ENCODE data around the gene PRKAR1B.
"Not testable (repeated sequence)": the region's sequence is repeated elsewhere in the genome, so short reads cannot be mapped to it uniquely, and the experiment has no call there.

PRKAR1B gene

DNA sequence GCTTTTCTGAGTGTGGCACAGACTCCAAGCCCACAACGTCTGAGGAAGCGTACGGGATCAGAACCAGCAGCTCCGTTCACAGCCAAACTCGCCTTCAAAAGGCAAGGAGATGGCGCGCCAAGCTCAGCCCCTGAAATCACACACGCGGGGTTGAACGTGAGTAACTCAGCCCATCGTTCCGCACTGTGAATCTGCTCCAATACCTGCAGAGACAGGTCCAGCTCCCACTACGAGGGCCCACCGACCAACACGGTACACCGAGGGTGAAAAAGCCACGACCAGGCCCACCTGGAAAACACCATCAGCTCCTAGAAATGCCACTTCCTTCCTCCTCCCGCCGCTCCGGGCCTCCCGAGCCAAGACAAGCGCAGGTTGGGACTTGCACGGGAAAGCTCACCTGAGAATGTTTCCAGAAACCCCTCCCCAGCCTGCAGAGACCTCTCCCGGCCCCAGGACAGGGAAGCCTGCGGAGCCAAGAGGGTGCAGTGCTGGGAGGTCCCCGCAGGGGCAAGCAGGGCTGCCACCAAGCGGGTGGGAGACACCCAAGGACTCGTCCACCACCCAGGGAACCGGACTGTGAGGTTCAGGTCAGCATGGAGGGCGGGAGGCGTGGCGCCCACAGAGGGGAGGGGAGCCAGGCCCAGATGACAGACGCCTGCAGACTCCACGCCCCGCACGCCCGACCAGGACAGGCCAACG is 113.5 kb downstream of the PRKAR1B start:
- Histone ChIP-seq H3K4me1 (ENCODE audit: insufficient read depth, insufficient read length) (peaks cover 17% of the 10 kb centered on the region), H3K4me3 (ENCODE audit: insufficient read length, low read depth) (no peak overlapping the region), H3K36me3 (ENCODE audit: insufficient read depth, insufficient read length, low read length) (no peaks in the 10 kb centered on the region), H3K9me3 (ENCODE audit: insufficient read depth, low read length) (no peaks in the 10 kb centered on the region), H3K9ac (ENCODE audit: insufficient read length, low read depth) (no peak overlapping the region), H3K27me3 (ENCODE audit: insufficient read depth, insufficient read length) (no peaks in the 10 kb centered on the region)
- DNase-seq (ENCODE audit: low read depth, low spot score): no peak
- no peak for TF ChIP-seq YY1 (IDR thresholded peaks at IDR 0.05; ENCODE audit: insufficient read depth, insufficient read length)
- TF ChIP-seq ZNF274 (IDR thresholded peaks at IDR 0.05; ENCODE audit: low read depth, low read length): no peak
- no peak for TF ChIP-seq SUZ12 (IDR thresholded peaks at IDR 0.05; ENCODE audit: extremely low read depth, insufficient read depth, insufficient read length)

DNA sequence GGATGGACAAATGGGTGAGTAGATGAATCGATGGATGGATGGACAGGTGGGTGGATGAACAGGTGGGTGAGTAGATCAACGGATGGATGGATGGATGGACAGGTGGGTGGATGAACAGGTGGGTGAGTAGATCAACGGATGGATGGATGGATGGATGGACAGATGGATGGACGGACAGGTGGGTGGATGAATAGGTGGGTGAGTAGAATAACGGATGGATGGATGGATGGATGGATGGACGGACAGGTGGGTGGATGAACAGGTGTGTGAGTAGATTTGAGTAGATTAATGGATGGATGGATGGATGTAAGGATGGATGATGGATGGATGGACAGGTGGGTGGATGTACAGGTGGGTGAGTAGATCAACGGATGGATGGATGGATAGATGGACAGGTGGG is 115.2 kb downstream of the PRKAR1B start:
- H3K9me3 ChIP-seq (ENCODE audit: insufficient read depth, low read length); H3K4me3 ChIP-seq (ENCODE audit: insufficient read length, low read depth); DNase-seq (ENCODE audit: low read depth, low spot score); H3K27me3 ChIP-seq (ENCODE audit: insufficient read depth, insufficient read length); H3K36me3 ChIP-seq (ENCODE audit: insufficient read depth, insufficient read length, low read length); H3K9ac ChIP-seq (ENCODE audit: insufficient read length, low read depth): not testable (repeated sequence)
- peaks cover 13% of the 10 kb centered on the region for H3K4me1 ChIP-seq (ENCODE audit: insufficient read depth, insufficient read length)

DNA sequence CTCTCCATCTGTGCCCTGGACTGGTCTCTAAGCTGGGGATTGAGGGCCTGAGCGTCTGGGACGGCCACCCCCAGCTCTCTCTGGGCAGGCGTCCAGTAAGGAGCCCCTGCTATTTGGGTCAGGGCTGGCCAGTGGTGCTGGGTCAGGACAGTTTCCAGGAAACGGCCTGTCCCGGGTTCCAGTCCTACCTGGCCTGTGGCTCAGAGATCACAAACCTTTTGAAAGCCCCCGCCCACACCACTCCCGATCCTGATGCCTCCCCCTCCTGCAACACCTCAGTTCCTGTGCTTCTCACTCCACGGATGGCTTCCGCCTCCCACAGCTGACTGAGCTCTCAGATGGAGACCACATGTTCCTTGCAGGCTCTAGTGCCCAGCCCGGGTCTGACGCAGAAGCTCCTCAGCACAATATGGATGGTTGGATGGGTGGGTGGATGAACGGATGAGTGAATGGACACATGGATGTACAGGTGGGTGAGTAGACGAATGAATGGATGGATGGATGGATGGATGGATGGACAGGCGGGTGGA is 115.7 kb downstream of the PRKAR1B start:
- H3K4me1 ChIP-seq (ENCODE audit: insufficient read depth, insufficient read length): peaks cover 13% of the 10 kb centered on the region
- no peak for DNase-seq (ENCODE audit: low read depth, low spot score)
- H3K36me3 ChIP-seq (ENCODE audit: insufficient read depth, insufficient read length, low read length): no peaks in the 10 kb centered on the region
- no peak overlapping the region for H3K4me3 ChIP-seq (ENCODE audit: insufficient read length, low read depth)
- H3K9me3 ChIP-seq (ENCODE audit: insufficient read depth, low read length): no peaks in the 10 kb centered on the region
- H3K9ac ChIP-seq (ENCODE audit: insufficient read length, low read depth): no peak overlapping the region
- TF ChIP-seq ZNF274 (IDR thresholded peaks at IDR 0.05; ENCODE audit: low read depth, low read length) (no peak), YY1 (IDR thresholded peaks at IDR 0.05; ENCODE audit: insufficient read depth, insufficient read length) (no peak)
- no peaks in the 10 kb centered on the region for H3K27me3 ChIP-seq (ENCODE audit: insufficient read depth, insufficient read length)

DNA sequence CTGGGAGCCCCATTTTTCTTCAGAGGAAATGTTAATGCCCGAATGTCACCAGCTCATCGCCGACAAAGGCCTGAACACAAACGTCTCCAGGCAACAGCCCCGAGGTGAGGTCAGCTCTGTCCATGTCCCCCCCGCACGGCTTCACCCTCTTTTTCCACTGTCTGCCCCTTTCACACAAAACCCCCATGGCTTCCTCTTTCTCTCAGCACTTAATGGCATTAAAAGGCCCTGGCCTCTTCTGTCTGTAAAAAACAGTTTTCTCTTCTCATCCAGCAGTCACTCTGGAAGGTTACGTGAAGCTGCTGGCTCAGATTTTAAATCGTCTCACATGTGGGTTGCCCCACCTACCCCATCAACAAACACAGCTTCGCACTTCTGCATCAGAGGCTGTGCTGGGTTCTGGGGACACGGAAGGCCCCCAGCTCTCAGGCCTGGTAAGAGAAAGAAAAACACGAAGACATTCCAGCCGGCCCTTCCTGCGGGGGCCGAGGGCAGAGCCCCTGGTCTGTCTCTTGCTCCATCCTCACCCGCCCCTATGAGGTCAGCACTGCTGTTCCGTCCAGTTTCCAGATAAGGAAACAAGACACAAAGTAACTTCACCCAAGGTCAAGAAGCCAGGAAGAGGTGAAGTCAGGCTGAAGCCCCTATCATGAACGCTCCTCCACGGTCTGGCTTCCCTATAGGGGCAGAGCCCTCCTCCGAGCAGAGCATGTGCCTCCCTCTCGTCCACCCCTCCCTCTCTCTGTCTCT is 116.4 kb downstream of the PRKAR1B start:
- H3K9me3 ChIP-seq (ENCODE audit: insufficient read depth, low read length): no peaks in the 10 kb centered on the region
- DNase-seq (ENCODE audit: low read depth, low spot score): no peak
- peaks cover 13% of the 10 kb centered on the region for H3K4me1 ChIP-seq (ENCODE audit: insufficient read depth, insufficient read length)
- H3K27me3 ChIP-seq (ENCODE audit: insufficient read depth, insufficient read length): no peaks in the 10 kb centered on the region
- H3K36me3 ChIP-seq (ENCODE audit: insufficient read depth, insufficient read length, low read length): peaks cover 4% of the 10 kb centered on the region
- H3K4me3 ChIP-seq (ENCODE audit: insufficient read length, low read depth): no peak overlapping the region
- TF ChIP-seq SUZ12 (IDR thresholded peaks at IDR 0.05; ENCODE audit: extremely low read depth, insufficient read depth, insufficient read length) (no peak), YY1 (IDR thresholded peaks at IDR 0.05; ENCODE audit: insufficient read depth, insufficient read length) (no peak), ZNF274 (IDR thresholded peaks at IDR 0.05; ENCODE audit: low read depth, low read length) (no peak)
- H3K9ac ChIP-seq (ENCODE audit: insufficient read length, low read depth): no peak overlapping the region

DNA sequence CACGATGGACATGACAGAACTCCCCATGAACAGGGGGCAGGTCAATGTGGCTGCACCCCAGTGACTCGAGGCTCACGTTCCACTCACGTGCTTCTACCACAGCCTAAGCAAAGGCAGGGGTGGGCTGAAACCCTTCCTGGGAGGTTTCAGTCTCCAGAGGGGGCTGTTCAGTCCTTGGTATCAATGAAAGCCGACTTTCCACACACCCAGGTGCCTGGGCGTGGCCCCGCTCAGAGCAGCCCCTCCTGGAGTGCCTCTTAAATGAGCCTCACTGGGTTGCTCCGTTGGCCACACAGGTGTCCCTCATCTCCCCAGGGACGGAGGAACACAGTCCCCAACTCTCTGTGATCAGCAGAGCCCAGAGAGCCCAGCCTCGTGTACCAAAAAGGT is 116.9 kb downstream of the PRKAR1B start:
- H3K36me3 ChIP-seq (ENCODE audit: insufficient read depth, insufficient read length, low read length): peaks cover 7% of the 10 kb centered on the region
- peaks cover 16% of the 10 kb centered on the region for H3K4me1 ChIP-seq (ENCODE audit: insufficient read depth, insufficient read length)
- no peaks in the 10 kb centered on the region for H3K9me3 ChIP-seq (ENCODE audit: insufficient read depth, low read length)
- TF ChIP-seq ZNF274 (IDR thresholded peaks at IDR 0.05; ENCODE audit: low read depth, low read length) (no peak), SUZ12 (IDR thresholded peaks at IDR 0.05; ENCODE audit: extremely low read depth, insufficient read depth, insufficient read length) (no peak)
- H3K27me3 ChIP-seq (ENCODE audit: insufficient read depth, insufficient read length): no peaks in the 10 kb centered on the region
- H3K9ac ChIP-seq (ENCODE audit: insufficient read length, low read depth): no peak overlapping the region
- DNase-seq (ENCODE audit: low read depth, low spot score): no peak
- H3K4me3 ChIP-seq (ENCODE audit: insufficient read length, low read depth): no peak overlapping the region

DNA sequence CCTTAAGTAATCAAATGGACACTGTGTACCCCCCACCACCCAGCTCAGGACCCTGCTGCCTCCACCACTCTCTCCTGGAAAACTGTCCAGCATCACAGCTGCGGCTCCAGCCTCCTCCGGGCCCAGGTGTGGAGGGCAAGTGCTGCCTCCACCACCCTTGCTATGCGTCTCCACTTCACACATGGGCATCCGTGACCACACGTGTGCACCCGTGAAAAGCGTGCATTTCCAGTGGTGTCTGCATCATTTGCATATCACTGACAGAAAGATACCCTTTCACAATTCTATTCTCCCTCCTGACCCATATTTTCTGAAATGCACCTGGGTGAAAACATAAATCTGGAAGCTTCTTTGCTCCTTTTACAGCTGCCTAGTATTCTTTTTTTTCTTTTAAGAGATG is 117.7 kb downstream of the PRKAR1B start:
- Histone ChIP-seq H3K4me1 (ENCODE audit: insufficient read depth, insufficient read length) (peaks cover 20% of the 10 kb centered on the region), H3K4me3 (ENCODE audit: insufficient read length, low read depth) (no peak overlapping the region), H3K9ac (ENCODE audit: insufficient read length, low read depth) (no peak overlapping the region), H3K36me3 (ENCODE audit: insufficient read depth, insufficient read length, low read length) (peaks cover 7% of the 10 kb centered on the region), H3K27me3 (ENCODE audit: insufficient read depth, insufficient read length) (no peaks in the 10 kb centered on the region), H3K9me3 (ENCODE audit: insufficient read depth, low read length) (no peaks in the 10 kb centered on the region)
- TF ChIP-seq YY1 (IDR thresholded peaks at IDR 0.05; ENCODE audit: insufficient read depth, insufficient read length) (no peak), ZNF274 (IDR thresholded peaks at IDR 0.05; ENCODE audit: low read depth, low read length) (no peak), SUZ12 (IDR thresholded peaks at IDR 0.05; ENCODE audit: extremely low read depth, insufficient read depth, insufficient read length) (no peak)
- no peak for DNase-seq (ENCODE audit: low read depth, low spot score)

DNA sequence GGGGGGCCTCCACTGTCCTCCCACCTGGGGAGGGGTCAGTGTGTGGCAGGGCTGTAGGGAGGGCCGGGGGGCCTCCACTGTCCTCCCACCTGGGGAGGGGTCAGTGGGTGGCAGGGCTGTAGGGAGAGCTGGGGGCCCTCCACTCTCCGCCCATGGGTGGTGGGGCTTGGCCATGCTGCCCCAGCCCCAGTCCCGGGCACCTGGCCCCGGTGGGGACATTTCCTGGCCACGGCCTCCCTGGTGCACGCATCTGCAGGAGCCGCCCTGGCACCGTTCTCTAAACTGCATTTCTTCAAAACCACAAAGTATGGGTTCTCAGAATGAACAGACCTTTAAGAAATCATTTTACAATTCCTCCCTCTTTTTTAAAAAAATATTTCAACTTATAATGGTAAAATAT is 118.1 kb downstream of the PRKAR1B start:
- no peak for DNase-seq (ENCODE audit: low read depth, low spot score)
- TF ChIP-seq SUZ12 (IDR thresholded peaks at IDR 0.05; ENCODE audit: extremely low read depth, insufficient read depth, insufficient read length) (no peak), YY1 (IDR thresholded peaks at IDR 0.05; ENCODE audit: insufficient read depth, insufficient read length) (no peak), ZNF274 (IDR thresholded peaks at IDR 0.05; ENCODE audit: low read depth, low read length) (no peak)
- Histone ChIP-seq H3K27me3 (ENCODE audit: insufficient read depth, insufficient read length) (no peaks in the 10 kb centered on the region), H3K4me1 (ENCODE audit: insufficient read depth, insufficient read length) (peaks cover 20% of the 10 kb centered on the region), H3K4me3 (ENCODE audit: insufficient read length, low read depth) (no peak overlapping the region), H3K9me3 (ENCODE audit: insufficient read depth, low read length) (no peaks in the 10 kb centered on the region), H3K36me3 (ENCODE audit: insufficient read depth, insufficient read length, low read length) (peaks cover 7% of the 10 kb centered on the region), H3K9ac (ENCODE audit: insufficient read length, low read depth) (no peak overlapping the region)

All from NT2/D1 (cell line).